Omental fat pad (tissue), 4 donors: ENCODE data around the gene EIPR1. TPM values are rescaled to one million over a fixed set of nuclear protein-coding genes. Genes with fewer than 3 reads are reported as not detected.

Source experiments
- ATAC-seq: fragments of 150-250 bp; one replicate; pipeline ENCODE4 v1.9.1; 2016; ENCODE audit warnings: mild to moderate bottlenecking, moderate library complexity; ENCODE audit not compliant: low FRiP score
- DNase-seq: peaks from one replicate; pipeline ENCODE4 v3.0.0-alpha.2; 2019; ENCODE audit warnings: low spot score
- CTCF ChIP-seq, 3 donors: fragments of 450-650 bp; IDR thresholded peaks; one replicate each; pipeline ENCODE4 v1.5.1; 2016 to 2017; ENCODE audit warnings: antibody characterized with exemption in 3 of 3, mild to moderate bottlenecking in 3 of 3, moderate library complexity in 2 of 3
- total RNA-seq, 4 donors: library from RNA; depleted of rRNA; stranded (reverse); fragments of >200 nt; gene quantifications; one replicate each; pipeline ENCODE4 v1.1.0, GENCODE V29; 2016

EIPR1 gene
- total RNA-seq, 4 donors from 2014 or later = 18.5 to 29.8 (median 21.5) TPM

GRCh38 chr2:3280197-3280596 lies 97.4 kb downstream of the EIPR1 start:
- ATAC-seq (no peak), DNase-seq (no peak)

GRCh38 chr2:3279236-3279960 lies 98.2 kb downstream of the EIPR1 start:
- no peak for ATAC-seq
- DNase-seq = no peak
- no peak for TF ChIP-seq CTCF (IDR thresholded peaks at IDR 0.05)

More at GRCh38 chr2:3280197-3280596, 97.4 kb downstream of the EIPR1 start:
- TF ChIP-seq CTCF (IDR thresholded peaks at IDR 0.05) = no peak

- DNase-seq = no peak
- ATAC-seq = no peak
- TF ChIP-seq CTCF (IDR thresholded peaks at IDR 0.05) = no peak
Measured at GRCh38 chr2:3278521-3279218, 98.9 kb downstream of the EIPR1 start.

GRCh38 chr2:3277748-3278520 lies 99.7 kb downstream of the EIPR1 start:
- ATAC-seq (no peak), DNase-seq (no peak)
- no peak for TF ChIP-seq CTCF (IDR thresholded peaks at IDR 0.05)

GRCh38 chr2:3277050-3277747 lies 100.4 kb downstream of the EIPR1 start:
- DNase-seq = no peak
- no peak for TF ChIP-seq CTCF (IDR thresholded peaks at IDR 0.05)
- no peak for ATAC-seq

- no peak for TF ChIP-seq CTCF (IDR thresholded peaks at IDR 0.05)
- ATAC-seq (no peak), DNase-seq (no peak)
Measured at GRCh38 chr2:3272761-3273160, 104.9 kb downstream of the EIPR1 start.
